Brain microvascular endothelial cell (primary cell): Measurements from ENCODE around the gene CLSTN2.

Experiments used
- DNase-seq: peaks from one replicate; pipeline ENCODE4 v3.0.0-alpha.2; 2020
- H3K27ac ChIP-seq: fragments of 250-450 bp; sonication (Bioruptor Pico); 2 replicates; pipeline ENCODE4 v1.5.1; 2020; ENCODE audit warnings: mild to moderate bottlenecking, moderate library complexity
- H3K27me3 ChIP-seq: fragments of 250-450 bp; sonication (Bioruptor Pico); replicated peaks from 2 replicates; pipeline ENCODE4 v1.5.1; 2020; ENCODE audit warnings: mild to moderate bottlenecking
- H3K36me3 ChIP-seq: fragments of 250-450 bp; sonication (Bioruptor Pico); replicated peaks from 2 replicates; pipeline ENCODE4 v1.5.1; 2020; ENCODE audit warnings: mild to moderate bottlenecking
- H3K4me3 ChIP-seq: 2 replicates; pipeline ENCODE4 v1.5.1; 2011; ENCODE audit warnings: low read depth, mild to moderate bottlenecking, control low read depth, low read length, moderate library complexity
- CTCF ChIP-seq: IDR thresholded peaks from 2 replicates; pipeline ENCODE4 v1.5.1; 2011; ENCODE audit warnings: low read depth, mild to moderate bottlenecking, moderate library complexity, low read length, control low read depth, inconsistent platforms; ENCODE audit errors: missing control alignments
- in situ Hi-C: cut with HindIII; loops from 2 replicates; pipeline ENCODE4 v1.10.0; 2017; ENCODE audit warnings: low sequenced_read_pairs, low pct_ligation_motif_present

CLSTN2 gene

GRCh38 chr3:140448001-140448400 is 513.0 kb downstream of the CLSTN2 start:
- in situ Hi-C loops: no loop called here
- H3K4me3 ChIP-seq: no peak overlapping the region
- no peak for TF ChIP-seq CTCF
- no peaks in the 10 kb centered on the region for H3K36me3 ChIP-seq
- H3K27ac ChIP-seq: no peak overlapping the region
- DNase-seq: no peak
- H3K27me3 ChIP-seq: no peaks in the 10 kb centered on the region

- no peak overlapping the region for H3K4me3 ChIP-seq
- H3K27ac ChIP-seq: no peak overlapping the region
- DNase-seq: no peak
- TF ChIP-seq CTCF: no peak
- no peaks in the 10 kb centered on the region for H3K36me3 ChIP-seq
- in situ Hi-C loops: no loop called here
- H3K27me3 ChIP-seq: no peaks in the 10 kb centered on the region
These were observed 514.6 kb downstream of the CLSTN2 start for GRCh38 chr3:140449413-140450256.

- TF ChIP-seq CTCF: no peak
- DNase-seq: no peak
These were observed 518.8 kb downstream of the CLSTN2 start for GRCh38 chr3:140453750-140454149.

GRCh38 chr3:140455521-140456214 is 520.7 kb downstream of the CLSTN2 start:
- Histone ChIP-seq H3K27ac (no peak overlapping the region), H3K36me3 (no peaks in the 10 kb centered on the region), H3K4me3 (no peak overlapping the region), H3K27me3 (no peaks in the 10 kb centered on the region)
- TF ChIP-seq CTCF: no peak
- DNase-seq: no peak
- in situ Hi-C loops: no loop called here

More at GRCh38 chr3:140453750-140454149, 518.8 kb downstream of the CLSTN2 start:
- in situ Hi-C loops: no loop called here
- Histone ChIP-seq H3K27ac (no peak overlapping the region), H3K36me3 (no peaks in the 10 kb centered on the region), H3K4me3 (no peak overlapping the region), H3K27me3 (no peaks in the 10 kb centered on the region)

- no peak for DNase-seq
- in situ Hi-C loops: no loop called here
- no peak for TF ChIP-seq CTCF
These were observed 522.0 kb downstream of the CLSTN2 start for GRCh38 chr3:140456974-140457373.

More at GRCh38 chr3:140456974-140457373, 522.0 kb downstream of the CLSTN2 start:
- no peaks in the 10 kb centered on the region for H3K36me3 ChIP-seq
- no peak overlapping the region for H3K4me3 ChIP-seq
- H3K27ac ChIP-seq: no peak overlapping the region
- H3K27me3 ChIP-seq: no peaks in the 10 kb centered on the region
